HG02970 (cell line): ENCODE measurements around the gene LRRC2.

Experiments
- ATAC-seq: cut with Tn5 transposase; IDR thresholded peaks from one replicate; pipeline ENCODE4 v1.9.1; 2021; ENCODE audit warnings: mild to moderate bottlenecking, moderate library complexity, moderate number of reproducible peaks; ENCODE audit not compliant: unreplicated experiment, low FRiP score

LRRC2 gene

GRCh38 chr3:46483825-46484224 lies 82.3 kb downstream of the LRRC2 start:
- ATAC-seq: no peak

GRCh38 chr3:46482632-46483350 lies 83.3 kb downstream of the LRRC2 start:
- ATAC-seq: no peak

GRCh38 chr3:46481636-46482035 lies 84.5 kb downstream of the LRRC2 start:
- ATAC-seq: no peak

- no peak for ATAC-seq
These were observed 85.5 kb downstream of the LRRC2 start for GRCh38 chr3:46480491-46481195.

- ATAC-seq: no peak
These were observed 86.4 kb downstream of the LRRC2 start for GRCh38 chr3:46479696-46480095.

GRCh38 chr3:46479021-46479420 lies 87.1 kb downstream of the LRRC2 start:
- no peak for ATAC-seq

GRCh38 chr3:46478341-46478740 lies 87.8 kb downstream of the LRRC2 start:
- no peak for ATAC-seq

- no peak for ATAC-seq
These were observed 88.3 kb downstream of the LRRC2 start for GRCh38 chr3:46477756-46478155.

GRCh38 chr3:46477145-46477544 lies 89.0 kb downstream of the LRRC2 start:
- no peak for ATAC-seq

- ATAC-seq: no peak
These were observed 93.4 kb downstream of the LRRC2 start for GRCh38 chr3:46472736-46473135.

GRCh38 chr3:46471371-46471914 lies 94.7 kb downstream of the LRRC2 start:
- no peak for ATAC-seq

GRCh38 chr3:46470831-46471230 lies 95.3 kb downstream of the LRRC2 start:
- no peak for ATAC-seq

GRCh38 chr3:46469680-46470357 lies 96.3 kb downstream of the LRRC2 start:
- ATAC-seq: no peak

- ATAC-seq: no peak
These were observed 97.1 kb downstream of the LRRC2 start for GRCh38 chr3:46468753-46469600.

GRCh38 chr3:46467562-46467961 lies 98.5 kb downstream of the LRRC2 start:
- no peak for ATAC-seq

GRCh38 chr3:46466871-46467403 lies 99.2 kb downstream of the LRRC2 start:
- ATAC-seq: no peak

GRCh38 chr3:46466273-46466672 lies 99.8 kb downstream of the LRRC2 start:
- no peak for ATAC-seq
